ENCODE measurements around the gene STAP1.

DNA sequence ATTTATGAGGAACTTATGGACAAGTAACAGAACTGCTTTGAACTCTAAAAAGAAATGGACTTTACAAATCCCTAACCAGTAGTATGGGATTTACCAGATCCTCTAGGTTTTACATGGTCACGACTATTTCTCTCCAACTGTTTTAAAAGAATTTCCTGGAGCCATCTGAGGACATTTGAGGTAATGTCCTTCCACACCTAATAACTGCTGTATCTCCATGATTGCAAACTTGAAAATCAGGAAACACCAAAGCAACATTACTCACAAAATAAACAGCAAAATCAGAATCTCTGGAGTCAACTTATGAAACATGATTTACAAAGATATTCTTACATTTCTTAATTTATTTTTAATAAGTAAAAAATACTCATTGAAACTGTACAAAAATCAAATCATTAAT is 58.0 kb downstream of the STAP1 start:
- no peak for TF ChIP-seq POLR2AphosphoS5 (IDR thresholded peaks at IDR 0.05; ENCODE audit: borderline replicate concordance, low read depth, low read length)
- TF ChIP-seq EZH2 (IDR thresholded peaks at IDR 0.05), result no peak
- no peak for TF ChIP-seq FOXP2 (optimal IDR thresholded peaks at IDR 0.05; ENCODE audit: control extremely low read depth, extremely low read length, insufficient read depth)
